ENCODE results near the gene SIRT7. TPM values are rescaled to one million over a fixed set of nuclear protein-coding genes. Genes with fewer than 3 reads are reported as not detected.
"Not testable (repeated sequence)": the region's sequence is repeated elsewhere in the genome, so short reads cannot be mapped to it uniquely, and the experiment has no call there.

SIRT7 gene
- polyA plus RNA-seq, 1 experiment, result 8.4 TPM

DNA sequence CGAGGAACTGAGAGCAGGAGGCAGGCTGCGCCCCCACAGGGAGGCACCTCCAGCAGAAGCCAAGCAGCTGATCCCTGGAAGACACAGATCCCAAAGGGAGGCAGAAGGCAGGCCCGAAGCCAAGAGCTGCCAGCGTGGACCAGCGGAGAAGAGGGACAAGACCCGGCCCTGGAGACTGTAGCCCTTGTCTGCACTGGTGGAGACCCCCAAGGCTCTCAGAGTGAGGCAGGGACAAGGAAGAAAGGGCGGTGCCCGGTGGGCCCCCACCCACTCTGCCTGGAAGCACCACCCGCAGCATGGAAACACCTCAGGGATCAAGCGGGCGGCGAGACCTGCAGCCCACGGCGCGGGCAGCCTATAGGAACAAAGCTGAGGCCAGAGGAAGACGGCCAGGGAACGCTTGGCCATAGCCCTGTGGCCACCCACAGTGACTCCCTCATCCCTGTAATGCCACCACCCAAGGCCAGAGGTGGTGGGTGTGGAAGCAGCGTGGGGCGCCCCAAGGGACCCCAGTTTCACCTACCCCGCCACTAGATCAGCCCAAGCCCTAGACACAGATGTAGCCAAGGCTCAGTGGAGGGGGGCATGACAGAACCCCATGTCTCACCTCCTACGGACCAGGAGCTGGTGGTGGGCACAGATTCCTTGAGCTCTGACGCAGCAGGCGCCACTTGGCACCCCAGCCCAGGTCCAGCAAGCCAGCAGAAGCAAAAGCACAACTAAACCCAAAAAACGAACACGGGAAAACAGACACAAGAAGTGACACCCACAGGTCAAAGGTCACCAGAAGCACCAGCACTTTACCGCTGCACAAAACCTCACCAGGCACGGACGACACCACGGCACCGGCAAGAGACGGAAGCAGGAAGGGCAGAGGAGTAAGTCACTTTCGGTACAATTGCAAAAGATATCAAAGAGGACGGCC is 2.9 kb upstream of the SIRT7 start:
- POLR2A ChIA-PET, result no interaction called here
- Histone ChIP-seq H3K36me3 (ENCODE audit: control insufficient read depth, insufficient read depth, low read length) (peaks cover 21% of the 10 kb centered on the region), H3K4me3 (ENCODE audit: low read depth, low read length) (no peak overlapping the region), H3K27me3 (ENCODE audit: control insufficient read depth, insufficient read depth, low read length) (no peaks in the 10 kb centered on the region)
- CTCF ChIA-PET, result no interaction called here
- DNase-seq (ENCODE audit: low read depth), result no peak
- TF ChIP-seq, protein P1, sequence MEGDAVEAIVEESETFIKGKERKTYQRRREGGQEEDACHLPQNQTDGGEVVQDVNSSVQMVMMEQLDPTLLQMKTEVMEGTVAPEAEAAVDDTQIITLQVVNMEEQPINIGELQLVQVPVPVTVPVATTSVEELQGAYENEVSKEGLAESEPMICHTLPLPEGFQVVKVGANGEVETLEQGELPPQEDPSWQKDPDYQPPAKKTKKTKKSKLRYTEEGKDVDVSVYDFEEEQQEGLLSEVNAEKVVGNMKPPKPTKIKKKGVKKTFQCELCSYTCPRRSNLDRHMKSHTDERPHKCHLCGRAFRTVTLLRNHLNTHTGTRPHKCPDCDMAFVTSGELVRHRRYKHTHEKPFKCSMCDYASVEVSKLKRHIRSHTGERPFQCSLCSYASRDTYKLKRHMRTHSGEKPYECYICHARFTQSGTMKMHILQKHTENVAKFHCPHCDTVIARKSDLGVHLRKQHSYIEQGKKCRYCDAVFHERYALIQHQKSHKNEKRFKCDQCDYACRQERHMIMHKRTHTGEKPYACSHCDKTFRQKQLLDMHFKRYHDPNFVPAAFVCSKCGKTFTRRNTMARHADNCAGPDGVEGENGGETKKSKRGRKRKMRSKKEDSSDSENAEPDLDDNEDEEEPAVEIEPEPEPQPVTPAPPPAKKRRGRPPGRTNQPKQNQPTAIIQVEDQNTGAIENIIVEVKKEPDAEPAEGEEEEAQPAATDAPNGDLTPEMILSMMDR (IDR thresholded peaks at IDR 0.05; ENCODE audit: insufficient read depth, low read depth, low read length), result no peak

DNA sequence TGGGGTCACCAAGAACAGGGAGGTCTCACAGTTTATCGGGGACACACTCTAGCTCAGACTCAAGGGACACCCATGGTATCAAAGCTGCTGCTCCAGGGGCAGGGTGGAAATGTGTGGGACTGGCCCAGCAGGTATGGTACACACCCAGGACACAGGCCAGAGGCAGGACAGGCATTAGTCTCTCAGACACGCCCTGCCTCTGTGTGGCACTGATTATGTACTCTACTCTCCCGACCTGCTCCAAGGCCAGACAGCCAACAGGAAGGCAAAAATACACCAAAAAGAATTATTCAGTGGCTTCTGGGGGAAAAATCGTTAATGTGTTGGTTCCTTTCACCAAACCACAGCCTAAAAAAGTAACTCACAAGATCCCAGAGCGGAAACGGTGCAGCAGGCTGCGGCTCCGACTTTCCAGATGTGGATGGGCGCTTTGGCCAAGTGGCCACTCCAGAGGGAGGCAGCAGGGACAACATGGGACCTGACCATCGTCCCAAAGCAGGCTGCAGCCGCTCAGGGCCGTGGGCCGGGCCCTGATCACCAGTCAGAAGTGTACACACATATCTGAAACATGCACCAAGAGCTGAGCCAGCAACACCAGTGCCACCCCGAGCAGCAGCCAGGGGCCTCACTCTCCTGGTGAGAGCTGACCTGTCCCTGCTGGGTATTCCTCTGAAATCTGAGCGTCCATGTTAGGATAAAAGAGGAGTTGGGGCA is 1.0 kb upstream of the SIRT7 start:
- ChIA-PET CTCF (no interaction called here), POLR2A (no interaction called here)
- Histone ChIP-seq H3K4me3 (ENCODE audit: low read depth, low read length) (no peak overlapping the region), H3K27me3 (ENCODE audit: control insufficient read depth, insufficient read depth, low read length) (no peaks in the 10 kb centered on the region), H3K36me3 (ENCODE audit: control insufficient read depth, insufficient read depth, low read length) (peaks cover 35% of the 10 kb centered on the region)
- TF ChIP-seq, protein P1 (IDR thresholded peaks at IDR 0.05; ENCODE audit: insufficient read depth, low read depth, low read length), result no peak
- no peak for DNase-seq (ENCODE audit: low read depth)

DNA sequence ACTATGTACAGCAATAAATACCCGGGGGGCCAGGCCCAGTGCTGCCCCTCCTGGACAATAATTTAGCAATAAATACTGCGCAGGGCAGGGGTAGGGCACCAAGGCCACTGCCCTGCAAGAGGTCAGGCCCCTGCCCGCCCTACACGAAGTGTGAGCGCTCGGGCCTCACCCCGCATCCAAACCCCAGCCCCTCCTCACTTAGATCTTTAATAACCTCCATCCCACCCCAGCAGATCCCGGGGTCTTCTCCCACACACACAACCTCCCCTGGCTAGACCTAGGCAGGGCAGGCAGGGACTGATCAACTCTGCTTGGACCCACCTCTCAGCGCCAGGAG is 325 bp upstream of the SIRT7 start:
- H3K4me3 ChIP-seq (ENCODE audit: low read depth, low read length); H3K27me3 ChIP-seq (ENCODE audit: control insufficient read depth, insufficient read depth, low read length); DNase-seq (ENCODE audit: low read depth); POLR2A ChIA-PET: not testable (repeated sequence)
- H3K36me3 ChIP-seq (ENCODE audit: control insufficient read depth, insufficient read depth, low read length), result peaks cover 42% of the 10 kb centered on the region
- CTCF ChIA-PET, result interaction anchor here (1.3 kb wide), 1 partner anchor 8 kb away, joined by 3 read pairs; no protein-coding TSS in a partner anchor

DNA sequence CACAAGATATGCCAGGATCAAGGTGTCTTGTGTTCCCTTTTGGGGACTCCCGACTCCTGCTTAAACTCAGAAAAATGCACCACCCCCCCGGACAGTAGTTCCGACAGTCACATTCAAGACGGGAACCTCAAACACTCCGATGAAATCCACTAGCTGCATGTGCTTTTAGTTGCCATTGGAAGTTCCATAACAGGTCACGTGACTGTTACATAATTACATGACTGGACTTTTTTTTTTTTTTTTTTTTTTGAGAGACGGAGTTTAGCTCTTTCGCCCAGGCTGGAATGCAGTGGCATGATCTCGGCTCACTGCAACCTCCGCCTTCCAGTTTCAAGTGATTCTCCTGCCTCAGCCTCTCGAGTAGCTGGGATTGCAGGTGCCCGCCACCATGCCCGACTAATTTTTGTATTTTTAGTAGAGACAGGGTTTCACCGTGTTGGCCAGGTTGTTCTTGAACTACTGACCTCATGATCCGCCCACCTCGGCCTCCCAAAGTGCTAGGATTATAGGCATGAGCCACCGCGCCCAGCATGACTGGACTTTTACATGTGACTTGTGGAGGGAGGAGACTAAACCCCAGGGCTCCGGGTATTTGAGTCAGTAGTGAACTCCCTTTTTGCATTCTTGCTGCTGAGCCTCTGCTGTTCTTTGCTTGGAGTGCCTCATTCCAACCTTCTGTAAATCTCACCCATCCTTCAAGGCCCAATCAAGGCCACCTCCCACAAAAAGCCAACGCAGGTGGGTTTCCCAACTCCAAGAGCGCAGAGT is 1.6 kb downstream of the SIRT7 start:
- no peaks in the 10 kb centered on the region for H3K27me3 ChIP-seq (ENCODE audit: control insufficient read depth, insufficient read depth, low read length)
- H3K36me3 ChIP-seq (ENCODE audit: control insufficient read depth, insufficient read depth, low read length), result peaks cover 45% of the 10 kb centered on the region
- no peak for DNase-seq (ENCODE audit: low read depth)
- peak overlapping the region; percentile 59 for H3K4me3 ChIP-seq (ENCODE audit: low read depth, low read length)
- ChIA-PET POLR2A (no interaction called here), CTCF (interaction anchor here (1.2 kb wide), 1 partner anchor 241 kb away, joined by 3 read pairs; no protein-coding TSS in a partner anchor)
- TF ChIP-seq, protein P1 (IDR thresholded peaks at IDR 0.05; ENCODE audit: insufficient read depth, low read depth, low read length), result no peak

DNA sequence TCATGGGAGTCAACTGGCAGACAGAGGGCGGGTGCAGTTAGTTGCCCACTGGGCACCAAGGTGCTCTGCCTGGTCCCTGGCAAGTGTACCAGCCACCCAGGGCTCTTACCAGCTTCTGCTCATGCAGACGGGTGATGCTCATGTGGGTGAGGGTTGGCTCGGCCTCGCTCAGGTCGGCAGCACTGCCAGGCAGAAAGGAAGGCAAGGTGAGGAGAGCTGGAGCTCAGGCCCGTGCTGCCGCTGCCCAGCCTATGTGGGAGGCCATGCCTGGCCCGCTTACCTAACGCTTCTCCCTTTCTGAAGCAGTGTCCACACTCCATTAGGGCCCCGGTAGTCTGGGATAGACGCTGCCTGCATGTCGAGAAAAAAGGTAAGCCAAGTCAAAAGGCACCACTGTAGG is 2.6 kb downstream of the SIRT7 start:
- TF ChIP-seq, protein P1 (IDR thresholded peaks at IDR 0.05; ENCODE audit: insufficient read depth, low read depth, low read length), result no peak
- Histone ChIP-seq H3K27me3 (ENCODE audit: control insufficient read depth, insufficient read depth, low read length) (no peaks in the 10 kb centered on the region), H3K36me3 (ENCODE audit: control insufficient read depth, insufficient read depth, low read length) (peaks cover 36% of the 10 kb centered on the region), H3K4me3 (ENCODE audit: low read depth, low read length) (no peak overlapping the region)
- CTCF ChIA-PET, result no interaction called here
- POLR2A ChIA-PET, result no interaction called here
- DNase-seq (ENCODE audit: low read depth), result no peak

Data from BJ (cell line).